HG02588 (cell line): ENCODE measurements around the gene IRAK3.
A peak's percentile ranks its signal among the peaks of the same experiment; 100 is the strongest.

Experiments
- ATAC-seq: cut with Tn5 transposase; IDR thresholded peaks from one replicate; pipeline ENCODE4 v1.9.1; 2021; ENCODE audit warnings: mild to moderate bottlenecking, moderate library complexity; ENCODE audit not compliant: unreplicated experiment

IRAK3 gene

DNA sequence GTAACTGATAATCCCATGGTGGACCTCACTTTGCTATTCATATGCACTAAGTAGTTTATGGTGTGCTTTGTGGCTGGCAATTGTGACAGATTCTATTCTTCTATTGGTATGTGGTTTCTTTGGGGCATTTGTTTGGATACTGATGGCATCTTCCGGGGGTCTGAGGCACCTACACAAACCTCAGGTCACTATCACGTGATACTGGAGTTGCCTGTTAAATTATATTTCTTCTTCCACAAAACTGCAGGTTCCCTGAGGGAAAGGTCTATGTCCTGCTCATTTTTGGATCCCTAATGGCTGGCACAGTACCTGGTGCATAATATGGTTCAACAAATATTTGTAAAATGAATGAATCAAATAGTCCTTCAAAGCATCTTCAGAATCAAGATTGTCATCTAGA lies 63.8 kb downstream of the IRAK3 start:
- ATAC-seq: no peak

- ATAC-seq: no peak
These were observed 66.7 kb downstream of the IRAK3 start for GRCh38 chr12:66255737-66256136.

DNA sequence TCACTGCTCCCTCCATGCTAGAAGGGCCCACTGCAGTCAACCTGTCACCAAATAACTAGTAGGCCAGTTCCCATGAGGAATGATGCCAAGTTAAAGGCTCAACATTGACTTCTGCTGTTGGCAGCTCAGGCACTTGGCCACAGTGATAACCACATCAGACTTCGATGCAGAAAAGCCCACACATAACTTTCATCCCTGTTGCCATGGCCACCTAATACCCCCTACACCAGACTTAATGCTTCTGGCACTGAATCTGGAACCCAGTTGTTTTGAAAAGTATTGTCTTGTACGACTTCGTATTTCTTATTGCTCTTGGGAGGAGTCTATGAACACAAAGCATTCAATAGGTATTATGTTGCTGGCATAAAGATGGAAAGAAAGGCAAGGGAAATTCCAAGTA lies 69.0 kb downstream of the IRAK3 start:
- no peak for ATAC-seq

GRCh38 chr12:66262737-66263136 lies 73.7 kb downstream of the IRAK3 start:
- ATAC-seq: no peak

- no peak for ATAC-seq
These were observed 79.5 kb downstream of the IRAK3 start for GRCh38 chr12:66268562-66268961.

DNA sequence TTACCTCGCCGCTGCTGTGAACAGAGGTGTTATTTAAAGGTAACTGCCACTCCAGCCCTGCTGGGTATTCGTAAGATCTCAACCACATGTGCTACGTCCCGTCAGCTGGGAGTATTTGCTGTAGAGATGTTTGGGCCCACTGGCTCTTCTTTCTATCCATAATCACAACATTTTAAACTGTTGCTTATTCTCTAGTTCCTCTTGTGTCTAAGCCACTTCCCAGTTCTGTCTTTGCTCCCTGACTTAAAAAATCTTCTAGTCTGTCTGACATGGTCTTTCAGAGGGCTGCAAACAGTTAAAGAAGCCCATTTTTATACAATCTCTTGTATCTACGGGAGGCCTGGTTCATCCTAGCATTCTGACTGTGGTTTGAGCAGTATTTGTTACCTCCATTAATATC lies 80.1 kb downstream of the IRAK3 start:
- ATAC-seq: no peak

- ATAC-seq: no peak
These were observed 80.9 kb downstream of the IRAK3 start for GRCh38 chr12:66269757-66270383.

DNA sequence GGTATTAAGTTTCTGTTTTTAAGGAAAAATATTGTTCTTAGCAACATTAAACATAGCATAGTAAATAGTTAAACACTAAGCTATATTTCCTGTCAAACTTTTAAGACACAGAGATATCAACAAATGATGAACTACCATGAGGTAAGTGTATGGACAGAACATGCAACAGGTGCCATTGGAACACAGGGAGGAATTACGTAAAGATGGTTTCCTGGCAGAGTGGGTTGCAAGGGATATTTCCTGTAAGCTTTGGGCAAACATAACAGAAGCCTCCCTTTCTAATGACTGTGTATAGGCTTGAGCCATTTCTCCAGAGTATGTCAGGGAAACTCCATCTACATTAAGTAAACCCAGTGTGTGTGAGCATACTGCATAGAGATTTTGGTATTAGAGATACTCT lies 81.6 kb downstream of the IRAK3 start:
- no peak for ATAC-seq

GRCh38 chr12:66272650-66273049 lies 83.6 kb downstream of the IRAK3 start:
- ATAC-seq: no peak

DNA sequence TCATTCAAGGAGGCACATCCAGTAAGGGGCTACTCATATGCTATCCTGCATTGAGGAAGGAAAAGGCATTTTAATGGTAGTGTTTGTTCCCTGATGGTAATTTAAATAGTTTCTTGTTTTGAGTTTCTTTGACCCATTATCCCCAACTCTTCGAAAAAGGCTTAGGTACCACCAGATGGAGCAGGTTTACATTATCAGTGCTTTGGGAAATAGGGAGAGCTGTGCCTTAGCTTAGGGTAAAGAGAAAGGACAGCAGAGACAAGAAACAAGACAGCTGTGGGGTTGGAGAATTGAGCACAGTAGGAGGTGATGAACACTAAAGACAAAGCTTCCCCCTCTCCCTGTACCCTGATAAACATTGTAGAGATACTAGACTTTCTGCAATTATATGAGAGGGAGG lies 84.1 kb downstream of the IRAK3 start:
- ATAC-seq: no peak

GRCh38 chr12:66275040-66275439 lies 86.0 kb downstream of the IRAK3 start:
- no peak for ATAC-seq

DNA sequence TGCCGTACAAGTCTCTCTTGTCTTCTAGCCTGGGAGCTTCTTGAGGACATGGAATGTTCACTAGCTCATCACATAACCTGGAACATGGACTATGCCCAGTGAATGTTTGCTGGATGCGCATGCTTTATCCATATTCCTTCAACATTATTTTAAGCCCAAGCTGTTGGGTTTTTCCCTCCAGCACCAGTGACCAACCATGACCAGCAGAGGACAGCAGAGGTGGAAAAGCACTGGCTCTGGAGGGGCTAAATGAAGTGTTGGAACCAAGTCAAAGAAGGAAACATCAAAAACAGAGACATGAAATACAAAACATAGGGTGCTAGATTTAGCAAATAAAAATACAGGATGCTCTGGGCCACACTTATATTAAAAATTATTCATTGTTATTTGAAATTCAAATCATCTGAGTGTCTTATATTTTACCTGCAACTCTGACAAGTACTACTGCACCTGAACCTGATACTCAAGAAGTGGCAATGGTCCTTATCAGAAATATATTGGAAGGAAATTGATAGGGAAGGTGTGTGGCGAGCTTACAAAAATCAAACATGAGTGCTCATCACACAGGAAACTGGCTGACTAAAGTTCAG lies 90.2 kb downstream of the IRAK3 start:
- no peak for ATAC-seq

DNA sequence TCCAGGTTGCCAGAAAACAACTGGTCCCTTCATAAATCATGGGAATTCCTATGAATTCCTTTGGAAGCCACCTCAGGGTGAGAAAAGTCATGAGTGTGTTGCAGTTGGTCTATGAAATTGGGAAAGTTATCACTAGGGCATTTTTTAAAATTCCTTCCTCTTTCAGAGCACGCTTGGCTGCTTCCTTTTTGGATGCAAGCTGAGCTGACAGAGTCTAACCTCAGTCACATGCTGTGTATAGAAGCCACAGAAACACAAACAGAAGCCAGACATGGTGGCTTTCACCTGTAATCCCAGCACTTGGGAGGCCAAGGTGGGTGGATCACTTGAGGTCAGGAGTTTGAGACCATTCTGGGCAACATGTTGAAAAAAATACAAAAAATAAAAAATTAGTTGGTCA lies 91.5 kb downstream of the IRAK3 start:
- ATAC-seq: no peak

DNA sequence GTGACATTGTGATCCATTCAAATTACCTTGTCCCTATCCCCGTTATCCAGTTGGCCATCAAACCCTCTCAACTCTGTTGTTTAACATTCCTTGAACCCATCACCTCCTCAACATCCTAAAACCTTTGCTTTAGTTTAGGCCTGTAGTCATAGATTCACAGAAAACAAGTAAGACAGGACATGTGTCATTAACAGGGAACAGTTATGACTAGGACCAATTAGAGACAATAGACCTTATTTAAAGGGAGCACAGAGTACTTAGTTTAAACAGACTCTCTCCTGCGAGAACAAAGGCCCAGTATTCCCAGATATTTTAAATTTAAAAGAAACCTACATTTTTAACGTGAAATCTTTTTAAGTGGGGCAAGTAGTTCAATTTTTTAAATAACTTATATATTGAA lies 93.2 kb downstream of the IRAK3 start:
- ATAC-seq: no peak

DNA sequence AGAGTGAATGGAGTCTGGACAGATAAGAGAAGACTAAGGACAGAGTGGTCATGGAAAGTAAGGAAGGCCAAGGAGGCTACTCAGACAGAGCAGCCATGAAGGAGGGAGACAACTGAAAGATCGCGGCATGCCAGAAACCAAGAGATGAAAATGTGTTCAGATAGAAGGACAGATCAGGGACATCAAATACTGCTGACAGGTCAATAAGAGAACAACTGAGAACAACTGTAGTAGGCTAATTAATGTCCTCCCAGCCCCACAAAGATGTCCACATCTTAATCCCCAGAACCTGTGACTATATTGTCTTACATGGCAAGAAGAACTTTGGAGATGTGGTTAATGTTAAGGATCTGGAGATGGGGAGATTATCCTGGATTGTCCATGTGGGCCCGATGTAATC lies 98.3 kb downstream of the IRAK3 start:
- ATAC-seq: no peak

- no peak for ATAC-seq
These were observed 99.1 kb downstream of the IRAK3 start for GRCh38 chr12:66288121-66288520.

DNA sequence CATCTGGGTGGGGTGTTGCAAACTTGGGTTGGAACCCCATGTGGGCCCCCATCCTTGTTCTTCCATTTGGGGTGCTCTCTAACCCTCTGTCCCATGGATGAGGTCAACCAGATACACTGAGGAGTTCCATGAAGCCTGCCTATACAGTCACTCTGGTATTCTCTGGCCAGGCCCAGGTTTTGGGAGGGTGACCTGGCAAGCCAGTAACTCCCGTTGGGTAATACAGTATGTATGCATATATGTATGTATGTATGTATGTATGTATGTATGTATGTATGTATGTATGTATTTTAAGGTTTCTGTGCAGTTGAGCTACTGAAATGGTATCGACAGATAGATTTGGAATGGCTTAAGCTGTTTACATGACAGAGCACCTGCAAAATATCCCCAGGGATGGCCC lies 100.5 kb downstream of the IRAK3 start:
- ATAC-seq: no peak

DNA sequence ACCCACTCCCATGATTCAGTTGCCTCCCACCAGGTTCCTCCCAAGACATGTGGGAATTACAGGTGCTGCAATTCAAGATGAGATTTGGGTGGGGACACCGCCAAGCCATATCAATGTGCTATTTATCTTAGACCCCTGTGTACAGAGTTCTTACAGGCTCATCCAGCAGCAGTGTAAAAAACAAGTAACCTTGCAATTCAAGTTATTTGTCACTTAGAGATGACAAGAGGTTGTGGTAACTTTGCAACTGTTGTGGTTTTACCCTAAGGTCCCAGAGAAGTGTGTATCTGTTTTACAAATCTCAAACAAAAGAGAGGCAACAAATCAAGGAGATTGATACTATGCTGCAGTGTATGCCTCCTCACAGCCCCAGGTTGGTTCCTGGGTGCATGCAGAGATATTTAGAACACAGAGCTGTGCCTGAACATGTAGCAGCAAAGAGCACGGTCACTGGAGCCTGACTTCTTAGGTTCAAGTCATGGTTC lies 101.7 kb downstream of the IRAK3 start:
- ATAC-seq: no peak

DNA sequence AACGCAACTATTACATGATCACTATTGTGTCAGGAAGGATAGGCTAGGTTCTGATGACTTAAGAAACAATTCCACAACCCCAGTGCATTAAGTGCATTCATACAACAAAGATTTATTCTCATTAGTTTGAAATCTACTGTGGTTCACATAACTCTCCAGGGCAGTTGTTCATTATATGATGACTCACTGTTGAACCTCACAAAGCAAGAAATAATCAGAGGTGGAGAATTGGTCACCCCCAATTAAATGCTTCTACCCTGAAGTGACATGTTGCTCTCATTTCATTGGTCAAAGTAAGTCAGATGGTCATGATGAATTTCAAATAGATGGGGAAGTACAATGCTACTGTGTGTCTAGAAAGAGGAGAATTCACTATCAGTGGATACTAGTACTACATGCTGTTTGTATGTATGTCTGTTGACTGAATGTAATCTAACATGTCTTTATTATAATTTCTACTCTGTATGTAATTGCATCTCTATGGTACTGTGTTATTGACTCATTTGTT lies 107.2 kb downstream of the IRAK3 start:
- ATAC-seq: no peak

DNA sequence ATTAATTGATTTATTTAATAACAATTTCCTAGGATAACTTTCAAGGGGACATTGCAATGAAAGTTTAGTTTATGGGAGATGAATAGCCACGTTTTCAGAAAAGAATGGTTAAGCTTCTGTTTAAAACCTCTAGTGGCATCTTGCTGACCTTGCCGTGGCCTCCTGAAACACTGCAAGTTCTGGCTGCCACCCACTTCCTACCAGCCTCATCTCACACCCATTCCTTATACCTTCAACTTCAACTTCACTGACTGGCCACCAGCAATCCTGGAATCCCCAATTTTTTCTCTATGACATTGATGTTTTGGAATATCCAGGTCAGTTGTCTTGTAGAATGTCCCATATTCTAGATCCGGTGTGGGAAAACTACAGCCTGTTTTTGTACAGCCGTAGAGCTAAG lies 108.1 kb downstream of the IRAK3 start:
- no peak for ATAC-seq

DNA sequence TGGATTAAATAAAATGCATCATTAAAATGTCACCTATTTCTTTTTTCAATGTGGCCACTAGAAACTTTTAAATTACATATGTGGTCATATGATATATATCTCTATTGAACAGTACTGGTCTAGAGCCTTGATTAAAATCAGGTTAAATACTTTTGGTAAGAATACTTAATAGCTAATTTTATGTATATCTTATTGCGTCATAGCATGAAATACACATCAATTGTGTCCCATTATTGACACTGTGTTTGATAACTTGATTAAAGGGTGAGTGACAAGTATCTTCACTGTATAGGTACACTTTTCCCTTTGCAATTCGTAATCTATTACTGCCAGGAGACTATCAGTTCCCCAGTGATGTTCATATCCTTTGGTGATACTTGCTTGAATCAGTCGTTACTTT lies 108.9 kb downstream of the IRAK3 start:
- ATAC-seq: no peak

- peak; percentile 93 for ATAC-seq
These were observed 113.2 kb downstream of the IRAK3 start, which contains the start of gene HELB for GRCh38 chr12:66301944-66302826. Gene HELB (plus strand): TSS chr12:66302493. CDS start chr12:66302604, 111 bp downstream.
